ENCODE measurements around the gene IL33.

- TF ChIP-seq POLR2A (IDR thresholded peaks at IDR 0.05) (no peak), CTCF (IDR thresholded peaks at IDR 0.05 in 4 of 5, conservative IDR thresholded peaks at IDR 0.05 in 1 of 5) (no peak)
Observed at GRCh38 chr9:6230037-6230780, 14.6 kb downstream of the IL33 start.
